HFF-Myc (cell line): ENCODE results near the gene RAD51D.

Experiments used
- DNase-seq: peaks from one replicate; pipeline ENCODE4 v3.0.0-alpha.2; 2011; ENCODE audit warnings: low read depth; ENCODE audit errors: extremely low read depth
- H3K4me3 ChIP-seq: replicated peaks from 2 replicates; pipeline ENCODE4 v1.5.1; 2011; ENCODE audit warnings: low read depth, mild to moderate bottlenecking, control low read depth, low read length
- CTCF ChIP-seq: IDR thresholded peaks from 2 replicates; pipeline ENCODE4 v1.5.1; 2012; ENCODE audit warnings: mild to moderate bottlenecking, low read depth, low read length, control low read depth; ENCODE audit errors: missing control alignments

RAD51D gene

GRCh38 chr17:35162755-35163154, 43.1 kb upstream of the RAD51D start:
- no peak for TF ChIP-seq CTCF
- no peak for DNase-seq
- H3K4me3 ChIP-seq: no peak overlapping the region

- TF ChIP-seq CTCF: no peak
- no peak overlapping the region for H3K4me3 ChIP-seq
- no peak for DNase-seq
These were observed 41.7 kb upstream of the RAD51D start for GRCh38 chr17:35161281-35161761.

- DNase-seq: no peak
- H3K4me3 ChIP-seq: no peak overlapping the region
- no peak for TF ChIP-seq CTCF
These were observed 40.9 kb upstream of the RAD51D start for GRCh38 chr17:35160354-35161201.

GRCh38 chr17:35159940-35160339, 40.3 kb upstream of the RAD51D start:
- no peak for TF ChIP-seq CTCF
- H3K4me3 ChIP-seq: no peak overlapping the region
- DNase-seq: no peak

GRCh38 chr17:35155246-35155645, 35.6 kb upstream of the RAD51D start:
- H3K4me3 ChIP-seq: no peak overlapping the region

More at GRCh38 chr17:35155246-35155645, 35.6 kb upstream of the RAD51D start:
- no peak for DNase-seq
- TF ChIP-seq CTCF: no peak
